Esophagus squamous epithelium (tissue), 5 donors: ENCODE measurements around the gene XCL2. TPM values are rescaled to one million over a fixed set of nuclear protein-coding genes. Genes with fewer than 3 reads are reported as not detected.

ENCODE experiments used
- DNase-seq: peaks from one replicate; lab custom pipeline; 2025; lab: John Stamatoyannopoulos, UW
- H3K27ac ChIP-seq, 4 donors: fragments of 200-600 bp; sonication (generic); one replicate each; pipeline ENCODE4 v1.5.1; 2016 to 2019; ENCODE audit warnings: mild to moderate bottlenecking in 1 of 4
- H3K27me3 ChIP-seq, 4 donors: fragments of 200-600 bp; sonication (generic); 1 replicate in 3 of 4; 2 replicates in 1 of 4; pipeline versions ENCODE4 v1.5.1 to v1.6.0; 2017 to 2021; ENCODE audit warnings: antibody characterized with exemption in 1 of 4
- H3K36me3 ChIP-seq, 3 donors: fragments of 200-600 bp; sonication (generic); one replicate each; pipeline ENCODE4 v1.5.1; 2016 to 2019
- H3K4me1 ChIP-seq, 3 donors: fragments of 200-600 bp; sonication (generic); one replicate each; pipeline ENCODE4 v1.5.1; 2017 to 2019
- H3K4me3 ChIP-seq, 4 donors: fragments of 200-600 bp; sonication (generic); 1 replicate in 3 of 4; 2 replicates in 1 of 4; pipeline ENCODE4 v1.5.1; 2016 to 2019; ENCODE audit warnings: mild to moderate bottlenecking in 2 of 4, moderate library complexity in 1 of 4
- H3K9me3 ChIP-seq, 3 donors: fragments of 200-600 bp; sonication (generic); one replicate each; pipeline ENCODE4 v1.5.1; 2016 to 2019
- CTCF ChIP-seq, 6 experiments: fragments of 450-650 bp in 4 of 6; fragments of 200-600 bp in 2 of 6; sonication (generic) in 2 of 6; IDR thresholded peaks; one replicate each; pipeline ENCODE4 v1.5.1; 2016 to 2019; ENCODE audit warnings: antibody characterized with exemption in 6 of 6, mild to moderate bottlenecking in 4 of 6, moderate library complexity in 4 of 6
- POLR2A ChIP-seq, 4 donors: fragments of 450-650 bp; IDR thresholded peaks; one replicate each; pipeline ENCODE4 v1.6.1; 2017; ENCODE audit warnings: antibody characterized with exemption in 4 of 4, mild to moderate bottlenecking in 4 of 4, moderate library complexity in 3 of 4
- WGBS, 2 donors: methylation state at CpG; one replicate each; pipeline ENCODE4 v1.1.5; 2018; 5-methylcytosine and 5-hydroxymethylcytosine counted together
- intact Hi-C: fragments of 100-400 bp; cut with DNase I; formaldehyde crosslinking; loops from one replicate; pipeline ENCODE4 v1.15.0; 2022
- total RNA-seq, 4 donors: library from RNA; depleted of rRNA; stranded (reverse); fragments of >200 nt; gene quantifications; one replicate each; pipeline ENCODE4 v1.1.0, GENCODE V29; 2016
- donor health status: DM: yes; HTN: yes; CAD: no.

The XCL2 gene
- total RNA-seq, 4 donors from 2014 or later = 1.7 to 3.2 TPM; not detected in 2

GRCh38 chr1:168498956-168499687, 44.7 kb downstream of the XCL2 start:
- Histone ChIP-seq H3K36me3 (no peaks in the 10 kb centered on the region), H3K9me3 (no peaks in the 10 kb centered on the region), H3K4me3 (no peak overlapping the region), H3K27me3 (no peaks in the 10 kb centered on the region), H3K4me1 (peaks cover 0 to 8% (median under 1%) of the 10 kb centered on the region in 3 donors), H3K27ac (no peak overlapping the region)
- 86 to 89% methylated on average over 4 of the region's 4 CpGs for WGBS, 2 donors
- intact Hi-C loops = no loop called here
- DNase-seq = no peak
- TF ChIP-seq CTCF (IDR thresholded peaks at IDR 0.05) = no peak
- no peak for TF ChIP-seq POLR2A (IDR thresholded peaks at IDR 0.05)

- Histone ChIP-seq H3K27ac (no peak overlapping the region), H3K9me3 (no peaks in the 10 kb centered on the region), H3K4me3 (no peak overlapping the region), H3K4me1 (peaks cover 0 to 8% (median 0%) of the 10 kb centered on the region in 3 donors), H3K36me3 (no peaks in the 10 kb centered on the region), H3K27me3 (no peaks in the 10 kb centered on the region)
- intact Hi-C loops = no loop called here
- TF ChIP-seq POLR2A (IDR thresholded peaks at IDR 0.05) = no peak
- TF ChIP-seq CTCF (IDR thresholded peaks at IDR 0.05) = no peak
- WGBS, 2 donors = 37 to 52% methylated on average over 2 of the region's 2 CpGs
- DNase-seq = no peak
Measured at GRCh38 chr1:168498159-168498631, 45.6 kb downstream of the XCL2 start.

GRCh38 chr1:168497376-168497950, 46.3 kb downstream of the XCL2 start:
- H3K27ac ChIP-seq = no peak overlapping the region
- no peaks in the 10 kb centered on the region for H3K27me3 ChIP-seq
- no peak overlapping the region for H3K4me3 ChIP-seq
- 63 to 64% methylated on average over 3 of the region's 3 CpGs for WGBS, 2 donors
- H3K4me1 ChIP-seq = peaks cover 0 to 8% (median 0%) of the 10 kb centered on the region in 3 donors
- H3K36me3 ChIP-seq = no peaks in the 10 kb centered on the region
- intact Hi-C loops = no loop called here
- no peaks in the 10 kb centered on the region for H3K9me3 ChIP-seq
- TF ChIP-seq CTCF (IDR thresholded peaks at IDR 0.05) (no peak), POLR2A (IDR thresholded peaks at IDR 0.05) (no peak)
- DNase-seq = no peak

GRCh38 chr1:168491527-168492164, 52.2 kb downstream of the XCL2 start:
- intact Hi-C loops = no loop called here
- Histone ChIP-seq H3K4me1 (peaks cover 0 to 5% (median 4%) of the 10 kb centered on the region in 3 donors), H3K27me3 (no peaks in the 10 kb centered on the region), H3K9me3 (no peaks in the 10 kb centered on the region), H3K27ac (no peak overlapping the region), H3K4me3 (no peak overlapping the region), H3K36me3 (no peaks in the 10 kb centered on the region)
- 36 to 45% methylated on average over 1 of the region's 1 CpG for WGBS, 2 donors
- no peak for TF ChIP-seq CTCF (IDR thresholded peaks at IDR 0.05)
- no peak for TF ChIP-seq POLR2A (IDR thresholded peaks at IDR 0.05)
- DNase-seq = no peak

Other genes with a start within 250 kb of the XCL2 start
- gene XCL1, start 32.6 kb upstream of the XCL2 start, total RNA-seq = under 1 TPM in 1 of 4 donors, not detected in 3; 0.76 TPM
- gene DPT, start 185.2 kb upstream of the XCL2 start, total RNA-seq = 10 to 100 TPM in 1 of 4 donors, 1 to 10 TPM in 2, under 1 TPM in 1; 0.34 to 65.8 (median 3.4) TPM